ENCODE measurements around the gene CNTNAP5.

The CNTNAP5 gene

GRCh38 chr2:124704071-124704925 lies 679.2 kb downstream of the CNTNAP5 start:
- no peak for DNase-seq

- DNase-seq, result no peak
Measured at GRCh38 chr2:124708661-124709060, 683.6 kb downstream of the CNTNAP5 start.

- DNase-seq, result no peak
Measured at GRCh38 chr2:124713969-124714368, 688.9 kb downstream of the CNTNAP5 start.

- no peak for DNase-seq
Measured at GRCh38 chr2:124725187-124725586, 700.1 kb downstream of the CNTNAP5 start.

GRCh38 chr2:124740636-124741035 lies 715.5 kb downstream of the CNTNAP5 start:
- no peak for DNase-seq

GRCh38 chr2:124753842-124754241 lies 728.8 kb downstream of the CNTNAP5 start:
- DNase-seq, result no peak

- no peak for DNase-seq
Measured at GRCh38 chr2:124755386-124755785, 730.3 kb downstream of the CNTNAP5 start.

GRCh38 chr2:124756048-124756447 lies 731.0 kb downstream of the CNTNAP5 start:
- no peak for DNase-seq

GRCh38 chr2:124762388-124762787 lies 737.3 kb downstream of the CNTNAP5 start:
- DNase-seq, result no peak

- no peak for DNase-seq
Measured at GRCh38 chr2:124763611-124764010, 738.5 kb downstream of the CNTNAP5 start.

GRCh38 chr2:124774781-124775180 lies 749.7 kb downstream of the CNTNAP5 start:
- DNase-seq, result no peak

- no peak for DNase-seq
Measured at GRCh38 chr2:124776332-124776731, 751.2 kb downstream of the CNTNAP5 start.

- DNase-seq, result no peak
Measured at GRCh38 chr2:124778076-124778475, 753.0 kb downstream of the CNTNAP5 start.

- no peak for DNase-seq
Measured at GRCh38 chr2:124796647-124797046, 771.6 kb downstream of the CNTNAP5 start.

- no peak for DNase-seq
Measured at GRCh38 chr2:124797049-124797448, 772.0 kb downstream of the CNTNAP5 start.

GRCh38 chr2:124798551-124798950 lies 773.5 kb downstream of the CNTNAP5 start:
- DNase-seq, result no peak

- DNase-seq, result peak; percentile 35 to 74 (median 60)
Measured at GRCh38 chr2:124804014-124804940, 779.2 kb downstream of the CNTNAP5 start.

GRCh38 chr2:124805060-124805459 lies 780.0 kb downstream of the CNTNAP5 start:
- DNase-seq, result no peak

- DNase-seq, result no peak
Measured at GRCh38 chr2:124810132-124810531, 785.0 kb downstream of the CNTNAP5 start.

GRCh38 chr2:124814968-124815745 lies 790.1 kb downstream of the CNTNAP5 start:
- DNase-seq, result no peak

GRCh38 chr2:124816007-124816406 lies 790.9 kb downstream of the CNTNAP5 start:
- no peak for DNase-seq

- no peak for DNase-seq
Measured at GRCh38 chr2:124822516-124822915, 797.4 kb downstream of the CNTNAP5 start.

GRCh38 chr2:124824441-124824840 lies 799.4 kb downstream of the CNTNAP5 start:
- no peak for DNase-seq
